Measurements from ENCODE around the gene SETBP1. TPM values are rescaled to one million over a fixed set of nuclear protein-coding genes. Genes with fewer than 3 reads are reported as not detected.

Gene SETBP1
- total and polyA plus RNA-seq, 2 of the 13 experiments (the other 11 are each of a cell fraction or from before 2014, with no cell fraction given): 0.18 to 0.65 TPM

- TF ChIP-seq ARID4A (CRISPR knock-in tag; IDR thresholded peaks at IDR 0.05; ENCODE audit: borderline replicate concordance) (peak; percentile 43; the same call in 1 of the 2 replicates), SKI (IDR thresholded peaks at IDR 0.05; ENCODE audit: partially characterized antibody) (peak; percentile 28), ZNF589 (CRISPR knock-in tag; conservative IDR thresholded peaks at IDR 0.05) (no peak), DRAP1 (CRISPR knock-in tag; IDR thresholded peaks at IDR 0.05) (no peak), NR0B2 (CRISPR knock-in tag; IDR thresholded peaks at IDR 0.05) (no peak), IRF2 (CRISPR knock-in tag; IDR thresholded peaks at IDR 0.05) (no peak), ZNF672 (CRISPR knock-in tag; IDR thresholded peaks at IDR 0.05) (no peak), BCLAF1 (IDR thresholded peaks at IDR 0.05) (no peak), ZNF160 (CRISPR knock-in tag; IDR thresholded peaks at IDR 0.05) (no peak), TERF1 (CRISPR knock-in tag; IDR thresholded peaks at IDR 0.05) (no peak), ZNF207 (IDR thresholded peaks at IDR 0.05; ENCODE audit: borderline replicate concordance) (no peak), TIGD3 (CRISPR knock-in tag; IDR thresholded peaks at IDR 0.05; ENCODE audit: borderline replicate concordance) (no peak), ATF5 (CRISPR knock-in tag; IDR thresholded peaks at IDR 0.05; ENCODE audit: low read depth) (no peak), RXRA (CRISPR knock-in tag; IDR thresholded peaks at IDR 0.05) (peak; percentile 46; the same call in 1 of the 2 replicates), SALL2 (CRISPR knock-in tag; IDR thresholded peaks at IDR 0.05) (no peak), ZNF263 (CRISPR knock-in tag; IDR thresholded peaks at IDR 0.05) (no peak), GLI4 (CRISPR knock-in tag; IDR thresholded peaks at IDR 0.05; ENCODE audit: borderline replicate concordance) (no peak)
Observed at GRCh38 chr18:44680273-44681075, at the start of gene SETBP1 (continued).
